ENCODE measurements around the gene SSBP3.

GRCh38 chr1:54249819-54250435, 156.3 kb downstream of the SSBP3 start:
- TF ChIP-seq POLR2AphosphoS5 (IDR thresholded peaks at IDR 0.05; ENCODE audit: borderline replicate concordance, low read depth, low read length): no peak
- TF ChIP-seq EZH2 (IDR thresholded peaks at IDR 0.05): no peak
